Left ventricle myocardium inferior (tissue), 1 donor: Measurements from ENCODE around the gene NDUFS7. TPM values are rescaled to one million over a fixed set of nuclear protein-coding genes. Genes with fewer than 3 reads are reported as not detected.

Experiments used
- DNase-seq: peaks from one replicate; pipeline ENCODE4 v3.0.0-alpha.2; 2020
- H3K27ac ChIP-seq: fragments of 200-600 bp; replicated peaks from 2 replicates; pipeline ENCODE4 v1.8.0; 2021
- H3K27me3 ChIP-seq: fragments of 200-600 bp; 2 replicates; pipeline ENCODE4 v1.8.0; 2021; ENCODE audit warnings: low read depth
- H3K36me3 ChIP-seq: fragments of 200-600 bp; 2 replicates; pipeline ENCODE4 v1.8.0; 2021
- H3K4me1 ChIP-seq: fragments of 200-600 bp; 2 replicates; pipeline ENCODE4 v1.8.0; 2021
- H3K4me3 ChIP-seq: fragments of 200-600 bp; 2 replicates; pipeline ENCODE4 v1.8.0; 2021; ENCODE audit warnings: mild to moderate bottlenecking, moderate library complexity
- H3K9me3 ChIP-seq: fragments of 200-600 bp; replicated peaks from 2 replicates; pipeline ENCODE4 v1.8.0; 2021
- intact Hi-C: fragments of 100-400 bp; cut with micrococcal nuclease; formaldehyde crosslinking; loops from one replicate; pipeline ENCODE4 v1.11.0; 2022
- total RNA-seq: library from RNA; stranded (reverse); fragmentation: NEBNext Ultra II Directional; extraction: Animal tissue kit (Norgen Biotek cat#: 25700); gene quantifications from one replicate; pipeline ENCODE4 v1.2.1, GENCODE V29; 2021
- TF ChIP-seq, protein P1 (sequence below): fragments of 200-600 bp; IDR thresholded peaks from 2 replicates; pipeline ENCODE4 v1.8.0; 2021; ENCODE audit warnings: antibody characterized with exemption, mild to moderate bottlenecking, borderline replicate concordance
- donor health status: DM: no; HTN: yes; CAD: no; lungs with severe emphysema.

The NDUFS7 gene
- total RNA-seq, 1 donor from 2014 or later = 380 TPM

DNA sequence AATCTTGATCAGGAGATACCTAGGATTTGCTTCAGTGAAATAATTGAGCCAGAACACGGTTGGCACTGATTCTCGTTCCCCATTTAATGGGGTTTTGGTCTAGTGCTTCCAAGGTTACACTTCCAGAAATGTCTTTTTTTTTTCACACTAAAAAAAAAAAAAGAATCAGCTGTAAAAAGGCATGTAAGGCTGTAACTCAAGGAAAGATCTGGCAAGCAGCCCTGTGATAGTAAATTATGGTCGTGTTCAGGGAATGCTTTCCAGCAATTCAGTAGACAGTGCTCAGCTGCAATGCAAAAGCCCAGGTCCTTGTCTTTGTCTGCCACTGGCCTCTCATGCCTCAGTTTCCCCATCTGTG lies 27.2 kb upstream of the NDUFS7 start:
- no peak for DNase-seq
- TF ChIP-seq, protein P1, sequence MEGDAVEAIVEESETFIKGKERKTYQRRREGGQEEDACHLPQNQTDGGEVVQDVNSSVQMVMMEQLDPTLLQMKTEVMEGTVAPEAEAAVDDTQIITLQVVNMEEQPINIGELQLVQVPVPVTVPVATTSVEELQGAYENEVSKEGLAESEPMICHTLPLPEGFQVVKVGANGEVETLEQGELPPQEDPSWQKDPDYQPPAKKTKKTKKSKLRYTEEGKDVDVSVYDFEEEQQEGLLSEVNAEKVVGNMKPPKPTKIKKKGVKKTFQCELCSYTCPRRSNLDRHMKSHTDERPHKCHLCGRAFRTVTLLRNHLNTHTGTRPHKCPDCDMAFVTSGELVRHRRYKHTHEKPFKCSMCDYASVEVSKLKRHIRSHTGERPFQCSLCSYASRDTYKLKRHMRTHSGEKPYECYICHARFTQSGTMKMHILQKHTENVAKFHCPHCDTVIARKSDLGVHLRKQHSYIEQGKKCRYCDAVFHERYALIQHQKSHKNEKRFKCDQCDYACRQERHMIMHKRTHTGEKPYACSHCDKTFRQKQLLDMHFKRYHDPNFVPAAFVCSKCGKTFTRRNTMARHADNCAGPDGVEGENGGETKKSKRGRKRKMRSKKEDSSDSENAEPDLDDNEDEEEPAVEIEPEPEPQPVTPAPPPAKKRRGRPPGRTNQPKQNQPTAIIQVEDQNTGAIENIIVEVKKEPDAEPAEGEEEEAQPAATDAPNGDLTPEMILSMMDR = no peak
- Histone ChIP-seq H3K27me3 (no peaks in the 10 kb centered on the region), H3K27ac (peak overlapping the region; percentile 97), H3K9me3 (no peaks in the 10 kb centered on the region), H3K4me3 (peak overlapping the region; percentile 91), H3K4me1 (peaks cover 43% of the 10 kb centered on the region), H3K36me3 (peaks cover 39% of the 10 kb centered on the region)
- intact Hi-C loops = no loop called here

DNA sequence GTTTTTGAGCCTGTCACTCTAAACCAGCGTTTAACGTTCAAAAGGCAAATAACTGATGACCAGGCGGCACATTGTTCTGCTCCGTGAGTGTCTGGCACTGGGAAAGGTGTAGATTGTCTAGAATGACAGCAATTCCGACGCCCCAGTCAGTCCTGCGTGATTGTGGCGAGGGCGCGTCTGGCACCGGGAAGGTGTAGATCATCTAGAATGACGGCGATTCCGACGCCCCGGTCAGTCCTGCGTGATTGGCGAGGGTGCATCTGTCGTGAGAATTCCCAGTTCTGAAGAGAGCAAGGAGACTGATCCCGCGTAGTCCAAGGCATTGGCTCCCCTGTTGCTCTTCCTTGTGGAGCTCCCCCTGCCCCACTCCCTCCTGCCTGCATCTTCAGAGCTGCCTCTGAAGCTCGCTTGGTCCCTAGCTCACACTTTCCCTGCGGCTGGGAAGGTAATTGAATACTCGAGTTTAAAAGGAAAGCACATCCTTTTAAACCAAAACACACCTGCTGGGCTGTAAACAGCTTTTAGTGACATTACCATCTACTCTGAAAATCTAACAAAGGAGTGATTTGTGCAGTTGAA lies 26.1 kb upstream of the NDUFS7 start:
- Histone ChIP-seq H3K36me3 (peaks cover 49% of the 10 kb centered on the region), H3K4me1 (peaks cover 55% of the 10 kb centered on the region), H3K9me3 (no peaks in the 10 kb centered on the region), H3K27me3 (no peaks in the 10 kb centered on the region), H3K27ac (no peak overlapping the region), H3K4me3 (no peak overlapping the region)
- intact Hi-C loops = no loop called here
- TF ChIP-seq, protein P1 = no peak
- DNase-seq = no peak

DNA sequence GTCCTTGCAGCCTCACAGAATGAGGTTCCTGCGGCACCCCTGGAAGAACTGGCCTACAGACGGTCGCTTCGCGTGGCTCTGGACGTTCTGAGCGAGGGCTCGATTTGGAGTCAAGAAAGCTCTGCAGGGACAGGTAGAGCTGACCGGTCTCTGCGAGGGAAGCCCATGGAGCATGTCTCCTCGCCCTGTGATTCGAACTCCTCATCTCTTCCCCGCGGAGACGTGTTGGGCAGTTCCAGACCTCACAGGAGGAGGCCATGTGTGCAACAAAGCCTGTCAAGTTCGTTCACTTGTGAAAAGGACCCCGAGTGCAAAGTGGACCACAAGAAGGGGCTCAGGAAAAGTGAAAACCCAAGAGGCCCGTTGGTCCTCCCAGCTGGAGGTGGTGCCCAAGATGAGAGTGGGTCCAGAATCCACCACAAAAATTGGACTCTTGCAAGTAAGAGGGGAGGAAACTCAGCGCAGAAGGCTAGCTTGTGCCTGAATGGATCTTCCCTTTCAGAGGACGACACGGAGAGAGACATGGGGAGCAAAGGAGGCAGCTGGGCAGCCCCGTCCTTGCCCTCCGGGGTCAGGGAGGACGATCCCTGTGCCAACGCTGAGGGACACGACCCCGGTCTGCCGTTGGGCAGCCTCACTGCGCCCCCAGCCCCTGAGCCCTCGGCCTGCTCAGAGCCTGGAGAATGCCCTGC lies 23.4 kb upstream of the NDUFS7 start:
- DNase-seq = no peak
- peak overlapping the region; percentile 50 for H3K4me3 ChIP-seq
- peaks cover 74% of the 10 kb centered on the region for H3K36me3 ChIP-seq
- TF ChIP-seq, protein P1 = no peak
- H3K27ac ChIP-seq = peak overlapping the region; percentile 73
- intact Hi-C loops = no loop called here
- H3K9me3 ChIP-seq = no peaks in the 10 kb centered on the region
- H3K4me1 ChIP-seq = peaks cover 53% of the 10 kb centered on the region
- H3K27me3 ChIP-seq = no peaks in the 10 kb centered on the region

DNA sequence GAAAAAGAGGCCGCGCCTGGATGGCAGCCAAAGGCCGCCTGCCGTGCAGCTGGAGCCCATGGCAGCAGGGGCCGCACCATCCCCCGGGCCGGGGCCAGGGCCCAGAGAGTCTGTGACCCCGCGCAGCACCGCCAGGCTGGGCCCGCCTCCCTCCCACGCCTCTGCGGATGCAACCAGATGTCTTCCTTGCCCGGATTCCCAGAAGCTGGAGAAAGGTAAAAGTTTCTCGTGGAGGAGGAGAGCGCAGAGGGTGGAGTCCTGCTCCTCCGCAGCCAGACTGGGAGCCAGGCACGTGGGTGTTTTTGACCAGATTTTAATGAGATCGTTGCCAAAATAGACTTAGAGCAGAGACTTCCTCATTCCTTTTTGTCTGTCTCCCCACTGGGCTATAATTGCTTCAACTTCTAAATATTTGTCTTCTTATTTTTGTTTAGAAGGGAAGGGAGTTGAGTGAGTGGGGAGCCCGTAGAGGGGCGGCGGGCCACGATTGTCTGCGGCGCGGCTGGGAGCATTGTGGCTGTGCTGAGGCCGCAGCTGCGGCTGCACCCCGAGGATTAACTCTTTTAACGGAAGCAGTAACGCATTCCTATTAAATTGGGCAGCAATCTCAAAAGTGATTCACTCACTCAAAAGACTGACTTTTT lies 22.8 kb upstream of the NDUFS7 start:
- H3K9me3 ChIP-seq = no peaks in the 10 kb centered on the region
- intact Hi-C loops = no loop called here
- H3K4me3 ChIP-seq = peak overlapping the region; percentile 50
- peaks cover 46% of the 10 kb centered on the region for H3K4me1 ChIP-seq
- TF ChIP-seq, protein P1 = no peak
- H3K36me3 ChIP-seq = peaks cover 80% of the 10 kb centered on the region
- peak; percentile 78 for DNase-seq
- H3K27me3 ChIP-seq = no peaks in the 10 kb centered on the region
- H3K27ac ChIP-seq = peak overlapping the region; percentile 73

DNA sequence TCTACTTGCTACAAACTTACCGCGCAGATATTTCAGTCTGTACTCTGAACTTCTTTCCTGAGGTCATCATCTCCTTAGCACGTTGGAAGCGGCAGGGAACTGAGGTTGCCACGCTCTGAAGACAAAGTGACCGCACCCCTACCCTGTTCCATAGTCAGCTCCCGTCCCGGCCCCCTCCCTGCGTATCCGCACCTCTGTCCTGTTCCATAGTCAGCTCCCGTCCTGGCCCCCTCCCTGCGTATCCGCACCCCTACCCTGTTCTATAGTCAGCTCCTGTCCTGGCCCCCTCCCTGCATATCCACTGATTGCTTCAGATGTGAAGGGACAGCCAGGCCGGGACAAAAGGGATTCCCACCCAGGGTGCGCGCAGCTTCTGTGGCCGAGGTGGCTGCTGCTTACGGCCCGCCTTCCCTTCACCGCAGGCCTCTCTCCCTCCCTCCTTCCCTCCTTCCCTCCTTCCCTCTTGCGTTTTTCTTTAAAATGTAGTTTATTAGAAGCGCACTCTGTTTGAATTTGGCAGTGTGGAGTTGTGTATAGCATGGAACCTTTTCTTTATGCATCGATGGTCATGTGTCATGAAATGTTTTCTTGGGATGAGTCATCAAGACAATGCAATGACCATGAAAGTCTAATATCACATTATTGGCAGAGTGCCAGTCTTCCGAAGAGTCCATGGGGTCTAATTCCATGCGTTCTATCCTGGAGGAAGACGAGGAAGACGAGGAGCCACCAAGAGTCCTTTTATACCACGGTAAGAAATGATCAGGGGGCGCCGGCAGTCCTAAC lies 21.9 kb upstream of the NDUFS7 start:
- H3K4me1 ChIP-seq = peaks cover 38% of the 10 kb centered on the region
- no peak for DNase-seq
- peak overlapping the region; percentile 50 for H3K4me3 ChIP-seq
- H3K9me3 ChIP-seq = no peaks in the 10 kb centered on the region
- no peaks in the 10 kb centered on the region for H3K27me3 ChIP-seq
- H3K27ac ChIP-seq = peak overlapping the region; percentile 73
- TF ChIP-seq, protein P1 = no peak
- H3K36me3 ChIP-seq = peaks cover 83% of the 10 kb centered on the region
- intact Hi-C loops = no loop called here
